Activated CD4-positive, alpha-beta T cell treated with anti-CD3 and anti-CD28 coated beads for 36 hours (primary cell): ENCODE data around the gene TMEM74B. TPM values are rescaled to one million over a fixed set of nuclear protein-coding genes. Genes with fewer than 3 reads are reported as not detected.

ENCODE experiments used
- ATAC-seq: fragments of 200-7000 bp; cut with Tn5 transposase; one replicate; pipeline ENCODE4 v1.10.0; 2021; ENCODE audit warnings: mild to moderate bottlenecking, moderate library complexity
- CTCF ChIA-PET: fragments of 350-600 bp; sonication (Branson Sonifier 250); formaldehyde crosslinking; loops from one replicate; lab custom pipeline; 2021; ENCODE audit warnings: antibody characterized with exemption; lab: Charles Lee
- POLR2A ChIA-PET: fragments of 350-600 bp; sonication (Branson Sonifier 250); formaldehyde crosslinking; loops from one replicate; lab custom pipeline; 2021; ENCODE audit warnings: antibody characterized with exemption, inconsistent platforms; lab: Charles Lee
- DNase-seq: peaks from one replicate; pipeline ENCODE4 v3.0.0-alpha.2; 2020
- H3K27ac Mint-ChIP-seq: one replicate; pipeline ENCODE4 v1.8.0; 2021; ENCODE audit warnings: mixed read lengths
- H3K27me3 Mint-ChIP-seq: one replicate; pipeline ENCODE4 v1.8.0; 2021; ENCODE audit warnings: mixed read lengths
- H3K36me3 Mint-ChIP-seq: one replicate; pipeline ENCODE4 v1.8.0; 2021; ENCODE audit warnings: low read depth, mixed read lengths
- H3K4me1 Mint-ChIP-seq: one replicate; pipeline ENCODE4 v1.8.0; 2021; ENCODE audit warnings: mixed read lengths
- H3K4me3 Mint-ChIP-seq: one replicate; pipeline ENCODE4 v1.8.0; 2021; ENCODE audit warnings: mild to moderate bottlenecking, moderate library complexity, mixed read lengths
- H3K9me3 Mint-ChIP-seq: one replicate; pipeline ENCODE4 v1.8.0; 2021; ENCODE audit warnings: low read depth, mixed read lengths
- intact Hi-C, 2 experiments: fragments of 100-400 bp; cut with DNase I in 1 of 2; cut with micrococcal nuclease in 1 of 2; formaldehyde crosslinking; loops; one replicate each; pipeline versions ENCODE4 v1.14.2 to v1.15.1; 2022 to 2024; cut with DNase I, micrococcal nuclease
- total RNA-seq, 2 experiments: library from RNA; stranded (reverse); gene quantifications; one replicate each; pipeline ENCODE4 v1.2.3, GENCODE V29; 2021

The TMEM74B gene
- total RNA-seq, 2 experiments from 2014 or later, result 1.5 to 2.0 TPM

- Mint-ChIP-seq H3K4me3 (peak overlapping the region; percentile 56), H3K27me3 (peaks cover 3% of the 10 kb centered on the region), H3K36me3 (no peaks in the 10 kb centered on the region), H3K9me3 (no peaks in the 10 kb centered on the region), H3K4me1 (peaks cover 38% of the 10 kb centered on the region), H3K27ac (peak overlapping the region; percentile 92)
- ATAC-seq (peak; percentile 89), DNase-seq (peak; percentile 86)
- intact Hi-C loops, result loop anchor here in 1 of 2 experiments (1.0 kb wide), 2 partner anchors 10 to 110 kb away; no protein-coding TSS in a partner anchor
- ChIA-PET POLR2A (no interaction called here), CTCF (interaction anchor here (0.6 to 1.0 kb wide), 4 partner anchors 9 to 610 kb away, joined by 3 to 5 read pairs (median 4); no protein-coding TSS in a partner anchor)
These were observed 30.8 kb upstream of the TMEM74B start for GRCh38 chr20:1215386-1216170.

GRCh38 chr20:1214838-1215261 is 30.1 kb upstream of the TMEM74B start:
- CTCF ChIA-PET, result interaction anchor here (0.6 to 2.6 kb wide), 5 partner anchors 10 to 609 kb away, joined by 3 to 11 read pairs (median 5); no protein-coding TSS in a partner anchor
- intact Hi-C loops, result loop anchor here (1.0 to 5.0 kb wide), 5 partner anchors 10 to 398 kb away; partner anchors contain the start of gene FAM110A (in 1 of the 2)
- Mint-ChIP-seq H3K27me3 (peaks cover 3% of the 10 kb centered on the region), H3K4me1 (peaks cover 38% of the 10 kb centered on the region), H3K27ac (peak overlapping the region; percentile 92), H3K36me3 (no peaks in the 10 kb centered on the region), H3K4me3 (no peak overlapping the region), H3K9me3 (no peaks in the 10 kb centered on the region)
- DNase-seq, result no peak
- POLR2A ChIA-PET, result no interaction called here
- ATAC-seq, result peak; percentile 44

- H3K4me3 Mint-ChIP-seq, result no peak overlapping the region
- peak; percentile 86 for DNase-seq
These were observed 28.0 kb upstream of the TMEM74B start for GRCh38 chr20:1212607-1213396.

GRCh38 chr20:1212023-1212422 is 27.2 kb upstream of the TMEM74B start:
- DNase-seq, result no peak
- ChIA-PET POLR2A (no interaction called here), CTCF (interaction anchor here (0.7 to 2.6 kb wide), 7 partner anchors 9 to 393 kb away, joined by 3 to 11 read pairs (median 5); partner anchors contain the start of gene C20orf202)
- H3K36me3 Mint-ChIP-seq, result no peaks in the 10 kb centered on the region
- peaks cover 33% of the 10 kb centered on the region for H3K4me1 Mint-ChIP-seq
- intact Hi-C loops, result loop anchor here (2.0 to 5.0 kb wide), 5 partner anchors 27 to 395 kb away; partner anchors contain the start of genes FAM110A (in 1 of the 2), PSMF1 (in 1 of the 2) and TMEM74B (in 1 of the 2)
- no peak for ATAC-seq
- H3K27me3 Mint-ChIP-seq, result peaks cover 3% of the 10 kb centered on the region
- no peak overlapping the region for H3K27ac Mint-ChIP-seq
- H3K4me3 Mint-ChIP-seq, result no peak overlapping the region
- no peaks in the 10 kb centered on the region for H3K9me3 Mint-ChIP-seq

More at GRCh38 chr20:1212607-1213396, 28.0 kb upstream of the TMEM74B start:
- Mint-ChIP-seq H3K9me3 (no peaks in the 10 kb centered on the region), H3K36me3 (no peaks in the 10 kb centered on the region), H3K4me1 (peaks cover 36% of the 10 kb centered on the region), H3K27me3 (peaks cover 3% of the 10 kb centered on the region), H3K27ac (no peak overlapping the region)
- peak; percentile 66 for ATAC-seq
- POLR2A ChIA-PET, result no interaction called here
- CTCF ChIA-PET, result interaction anchor here (0.7 to 2.6 kb wide), 17 partner anchors 10 to 452 kb away, joined by 3 to 11 read pairs (median 3); partner anchors contain the start of genes C20orf202 and SNPH
- intact Hi-C loops, result loop anchor here (1.0 to 5.0 kb wide), 9 partner anchors 28 to 397 kb away; partner anchors contain the start of genes PSMF1 (in 2 of the 2), FAM110A (in 1 of the 2) and TMEM74B (in 1 of the 2)

GRCh38 chr20:1210501-1210900 is 25.7 kb upstream of the TMEM74B start:
- Mint-ChIP-seq H3K9me3 (no peaks in the 10 kb centered on the region), H3K27me3 (peaks cover 3% of the 10 kb centered on the region), H3K36me3 (no peaks in the 10 kb centered on the region), H3K4me1 (peaks cover 20% of the 10 kb centered on the region), H3K27ac (no peak overlapping the region), H3K4me3 (no peak overlapping the region)
- CTCF ChIA-PET, result interaction anchor here (0.8 to 1.6 kb wide), 3 partner anchors 228 to 392 kb away, joined by 3 to 4 read pairs (median 4); no protein-coding TSS in a partner anchor
- ATAC-seq, result no peak
- DNase-seq, result no peak
- POLR2A ChIA-PET, result no interaction called here
- intact Hi-C loops, result loop anchor here (1.0 to 5.0 kb wide), 4 partner anchors 21 to 393 kb away; partner anchors contain the start of gene FAM110A (in 1 of the 2)

GRCh38 chr20:1209447-1210387 is 24.9 kb upstream of the TMEM74B start:
- ATAC-seq (peak; percentile 77), DNase-seq (peak; percentile 25)
- Mint-ChIP-seq H3K9me3 (no peaks in the 10 kb centered on the region), H3K36me3 (no peaks in the 10 kb centered on the region), H3K4me1 (peaks cover 12% of the 10 kb centered on the region), H3K27ac (no peak overlapping the region), H3K27me3 (peaks cover 3% of the 10 kb centered on the region), H3K4me3 (no peak overlapping the region)
- ChIA-PET POLR2A (interaction anchor here (0.6 kb wide), 1 partner anchor 456 kb away, joined by 6 read pairs; no protein-coding TSS in a partner anchor), CTCF (interaction anchor here (0.8 to 1.6 kb wide), 4 partner anchors 18 to 391 kb away, joined by 3 to 4 read pairs (median 3); no protein-coding TSS in a partner anchor)
- intact Hi-C loops, result loop anchor here (1.0 to 5.0 kb wide), 4 partner anchors 20 to 392 kb away; partner anchors contain the start of gene FAM110A (in 1 of the 2)

GRCh38 chr20:1207293-1207878 is 22.6 kb upstream of the TMEM74B start:
- no peak for DNase-seq
- H3K36me3 Mint-ChIP-seq, result no peaks in the 10 kb centered on the region
- no peaks in the 10 kb centered on the region for H3K4me1 Mint-ChIP-seq
- ChIA-PET POLR2A (no interaction called here), CTCF (interaction anchor here (0.7 kb wide), 1 partner anchor 389 kb away, joined by 3 read pairs; no protein-coding TSS in a partner anchor)
- no peak overlapping the region for H3K27ac Mint-ChIP-seq
- no peaks in the 10 kb centered on the region for H3K9me3 Mint-ChIP-seq
- H3K4me3 Mint-ChIP-seq, result no peak overlapping the region
- no peak for ATAC-seq
- H3K27me3 Mint-ChIP-seq, result peaks cover 3% of the 10 kb centered on the region
- intact Hi-C loops, result no loop called here

- POLR2A ChIA-PET, result no interaction called here
- peaks cover 1% of the 10 kb centered on the region for H3K27me3 Mint-ChIP-seq
These were observed 21.8 kb upstream of the TMEM74B start for GRCh38 chr20:1206366-1207148.

GRCh38 chr20:1205802-1206201 is 21.0 kb upstream of the TMEM74B start:
- ChIA-PET POLR2A (interaction anchor here (0.6 kb wide), 1 partner anchor 103 kb away, joined by 3 read pairs; no protein-coding TSS in a partner anchor), CTCF (interaction anchor here (0.6 to 1.2 kb wide), 2 partner anchors 9 to 87 kb away, joined by 3 to 4 read pairs; no protein-coding TSS in a partner anchor)
- no peaks in the 10 kb centered on the region for H3K27me3 Mint-ChIP-seq
- DNase-seq (no peak), ATAC-seq (no peak)
- H3K4me3 Mint-ChIP-seq, result no peak overlapping the region
- no peaks in the 10 kb centered on the region for H3K36me3 Mint-ChIP-seq
- no peak overlapping the region for H3K27ac Mint-ChIP-seq
- intact Hi-C loops, result no loop called here
- H3K4me1 Mint-ChIP-seq, result no peaks in the 10 kb centered on the region
- no peaks in the 10 kb centered on the region for H3K9me3 Mint-ChIP-seq

More at GRCh38 chr20:1206366-1207148, 21.8 kb upstream of the TMEM74B start:
- intact Hi-C loops, result no loop called here
- ATAC-seq (no peak), DNase-seq (no peak)
- H3K9me3 Mint-ChIP-seq, result no peaks in the 10 kb centered on the region
- CTCF ChIA-PET, result no interaction called here
- no peak overlapping the region for H3K27ac Mint-ChIP-seq
- no peak overlapping the region for H3K4me3 Mint-ChIP-seq
- no peaks in the 10 kb centered on the region for H3K36me3 Mint-ChIP-seq
- no peaks in the 10 kb centered on the region for H3K4me1 Mint-ChIP-seq
